HEK293 (cell line): Measurements from ENCODE around the gene AKT3.

ENCODE experiments used
- CTCF ChIA-PET: fragments of 350-600 bp; formaldehyde crosslinking; extraction: SDS; loops from one replicate; lab custom pipeline; 2021; ENCODE audit warnings: antibody characterized with exemption; lab: Yijun Ruan, JAX
- POLR2A ChIA-PET: fragments of 300-600 bp; formaldehyde crosslinking; extraction: SDS; loops from one replicate; lab custom pipeline; 2020; ENCODE audit warnings: antibody characterized with exemption, inconsistent platforms; lab: Yijun Ruan, JAX
- H3K27ac ChIP-seq: fragments of 200-500 bp; sonication (Bioruptor generic); 2 replicates; pipeline ENCODE4 v1.5.1; 2014; ENCODE audit warnings: low read depth, low read length, control low read depth, inconsistent platforms; ENCODE audit errors: extremely low read depth
- H3K36me3 ChIP-seq, 2 experiments: fragments of 200-500 bp in 1 of 2; sonication (Bioruptor generic) in 1 of 2; 1 replicate in 1 of 2; 2 replicates in 1 of 2; pipeline ENCODE4 v1.5.1; 2014 to 2017; ENCODE audit warnings: inconsistent platforms in 2 of 2, low read length in 2 of 2; ENCODE audit not compliant: control insufficient read depth in 2 of 2, insufficient read depth in 1 of 2
- H3K4me1 ChIP-seq: fragments of 200-500 bp; sonication (Bioruptor generic); 2 replicates; pipeline ENCODE4 v1.5.1; 2014; ENCODE audit warnings: mild to moderate bottlenecking, low read length, inconsistent platforms; ENCODE audit not compliant: control insufficient read depth, insufficient read depth
- H3K4me3 ChIP-seq: 2 replicates; pipeline ENCODE4 v1.5.1; 2011; ENCODE audit warnings: low read depth, mild to moderate bottlenecking, control low read depth, low read length, moderate library complexity
- H3K9me3 ChIP-seq: fragments of 200-500 bp; sonication (Bioruptor generic); 2 replicates; pipeline ENCODE4 v1.5.1; 2014; ENCODE audit warnings: low read depth, low read length, inconsistent platforms; ENCODE audit not compliant: control insufficient read depth, insufficient read depth
- GLIS1 ChIP-seq: fragments of 450-650 bp; formaldehyde crosslinking; IDR thresholded peaks from 2 replicates; pipeline ENCODE4 v1.5.1; 2016; ENCODE audit warnings: missing biosample characterization, missing genetic modification characterization
- HOXD13 ChIP-seq: sonication (generic); formaldehyde crosslinking; IDR thresholded peaks from 2 replicates; pipeline ENCODE4 v1.8.0; 2022; ENCODE audit warnings: missing genetic modification reagents, borderline replicate concordance
- ZFP69B ChIP-seq: fragments of 450-650 bp; formaldehyde crosslinking; IDR thresholded peaks from 2 replicates; pipeline ENCODE4 v1.5.1; 2016; ENCODE audit warnings: missing biosample characterization, missing genetic modification characterization
- ZNF10 ChIP-seq: fragments of 450-650 bp; formaldehyde crosslinking; IDR thresholded peaks from 2 replicates; pipeline ENCODE4 v1.5.1; 2017; ENCODE audit warnings: missing biosample characterization, missing genetic modification characterization
- ZNF114 ChIP-seq: fragments of 450-650 bp; formaldehyde crosslinking; IDR thresholded peaks from 2 replicates; pipeline ENCODE4 v1.5.0; 2017; ENCODE audit warnings: missing biosample characterization, missing genetic modification characterization
- ZNF121 ChIP-seq: fragments of 450-650 bp; formaldehyde crosslinking; IDR thresholded peaks from 2 replicates; pipeline ENCODE4 v1.5.1; 2016; ENCODE audit warnings: missing biosample characterization, missing genetic modification characterization
- ZNF157 ChIP-seq: fragments of 450-650 bp; formaldehyde crosslinking; IDR thresholded peaks from 2 replicates; pipeline ENCODE4 v1.5.1; 2016; ENCODE audit warnings: missing biosample characterization, missing genetic modification characterization
- ZNF473 ChIP-seq: fragments of 450-650 bp; formaldehyde crosslinking; IDR thresholded peaks from 2 replicates; pipeline ENCODE4 v1.5.1; 2017; ENCODE audit warnings: missing biosample characterization, missing genetic modification characterization
- ZNF555 ChIP-seq: fragments of 450-650 bp; formaldehyde crosslinking; conservative IDR thresholded peaks from 2 replicates; pipeline ENCODE4 v1.5.1; 2017; ENCODE audit warnings: missing biosample characterization, mild to moderate bottlenecking, missing genetic modification characterization, inconsistent platforms
- ZNF621 ChIP-seq: fragments of 450-650 bp; formaldehyde crosslinking; IDR thresholded peaks from 2 replicates; pipeline ENCODE4 v1.5.1; 2017; ENCODE audit warnings: missing biosample characterization, missing genetic modification characterization
- ZNF677 ChIP-seq: fragments of 450-650 bp; IDR thresholded peaks from 2 replicates; pipeline ENCODE4 v1.5.0; 2018; ENCODE audit warnings: missing biosample characterization, mild to moderate bottlenecking, missing genetic modification characterization, moderate library complexity
- TF ChIP-seq, protein P1 (sequence below): fragments of 450-650 bp; formaldehyde crosslinking; IDR thresholded peaks from 2 replicates; pipeline ENCODE4 v1.5.1; 2016; ENCODE audit warnings: missing biosample characterization, missing genetic modification characterization
- TF ChIP-seq, protein P2 (sequence below): fragments of 450-650 bp; formaldehyde crosslinking; IDR thresholded peaks from 2 replicates; pipeline ENCODE4 v1.5.0; 2017; ENCODE audit warnings: missing biosample characterization, missing genetic modification characterization, borderline replicate concordance
- TF ChIP-seq, protein P3 (sequence below): fragments of 450-650 bp; formaldehyde crosslinking; IDR thresholded peaks from 2 replicates; pipeline ENCODE4 v1.5.1; 2017; ENCODE audit warnings: missing biosample characterization, missing genetic modification characterization
- TF ChIP-seq, protein P4 (sequence below): fragments of 450-650 bp; formaldehyde crosslinking; IDR thresholded peaks from 2 replicates; pipeline ENCODE4; 2016; ENCODE audit warnings: missing biosample characterization, missing genetic modification characterization

The AKT3 gene

GRCh38 chr1:243802736-243803135, 47.3 kb downstream of the AKT3 start:
- H3K27ac ChIP-seq = no peak overlapping the region
- no peaks in the 10 kb centered on the region for H3K4me1 ChIP-seq
- no peak for TF ChIP-seq ZFP69B (tag by site-specific recombination)
- peak; percentile 86 for TF ChIP-seq ZNF121
- no peak for TF ChIP-seq ZNF157 (tag by site-specific recombination)
- no peaks in the 10 kb centered on the region for H3K9me3 ChIP-seq
- H3K4me3 ChIP-seq = no peak overlapping the region
- POLR2A ChIA-PET = no interaction called here
- CTCF ChIA-PET = no interaction called here
- H3K36me3 ChIP-seq = peaks cover 0 to 5% of the 10 kb centered on the region in 2 experiments; a peak in 2 of 3 replicates

DNA sequence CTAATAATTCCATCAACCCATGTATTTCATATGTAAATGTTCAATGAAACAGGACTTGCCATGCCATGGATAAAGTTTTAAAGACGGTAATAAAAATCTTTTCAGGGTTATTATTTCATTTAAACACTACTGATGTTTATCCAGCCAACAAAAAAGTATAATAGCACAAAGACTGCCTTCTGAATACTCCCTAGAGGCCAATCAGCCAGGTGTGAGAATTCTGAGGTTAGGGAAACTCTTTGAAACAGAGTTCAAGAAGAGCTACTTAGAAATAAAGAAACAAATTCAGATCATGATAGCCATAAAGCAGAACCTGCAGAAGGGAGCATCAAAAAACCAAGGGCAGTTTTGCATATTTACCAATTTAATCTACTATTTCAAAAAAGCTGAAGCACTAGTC, 48.7 kb downstream of the AKT3 start:
- no peak overlapping the region for H3K27ac ChIP-seq
- H3K4me3 ChIP-seq = no peak overlapping the region
- CTCF ChIA-PET = interaction anchor here (0.7 kb wide), 1 partner anchor 11 kb away, joined by 3 read pairs; no protein-coding TSS in a partner anchor
- POLR2A ChIA-PET = no interaction called here
- H3K36me3 ChIP-seq = peaks cover 0 to 5% of the 10 kb centered on the region in 2 experiments; a peak in 2 of 3 replicates
- TF ChIP-seq, protein P1, sequence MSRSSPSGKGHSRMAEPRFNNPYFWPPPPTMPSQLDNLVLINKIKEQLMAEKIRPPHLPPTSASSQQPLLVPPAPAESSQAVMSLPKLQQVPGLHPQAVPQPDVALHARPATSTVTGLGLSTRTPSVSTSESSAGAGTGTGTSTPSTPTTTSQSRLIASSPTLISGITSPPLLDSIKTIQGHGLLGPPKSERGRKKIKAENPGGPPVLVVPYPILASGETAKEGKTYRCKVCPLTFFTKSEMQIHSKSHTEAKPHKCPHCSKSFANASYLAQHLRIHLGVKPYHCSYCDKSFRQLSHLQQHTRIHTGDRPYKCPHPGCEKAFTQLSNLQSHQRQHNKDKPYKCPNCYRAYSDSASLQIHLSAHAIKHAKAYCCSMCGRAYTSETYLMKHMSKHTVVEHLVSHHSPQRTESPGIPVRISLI = no peak
- TF ChIP-seq ZNF473 = no peak
- TF ChIP-seq, protein P2, sequence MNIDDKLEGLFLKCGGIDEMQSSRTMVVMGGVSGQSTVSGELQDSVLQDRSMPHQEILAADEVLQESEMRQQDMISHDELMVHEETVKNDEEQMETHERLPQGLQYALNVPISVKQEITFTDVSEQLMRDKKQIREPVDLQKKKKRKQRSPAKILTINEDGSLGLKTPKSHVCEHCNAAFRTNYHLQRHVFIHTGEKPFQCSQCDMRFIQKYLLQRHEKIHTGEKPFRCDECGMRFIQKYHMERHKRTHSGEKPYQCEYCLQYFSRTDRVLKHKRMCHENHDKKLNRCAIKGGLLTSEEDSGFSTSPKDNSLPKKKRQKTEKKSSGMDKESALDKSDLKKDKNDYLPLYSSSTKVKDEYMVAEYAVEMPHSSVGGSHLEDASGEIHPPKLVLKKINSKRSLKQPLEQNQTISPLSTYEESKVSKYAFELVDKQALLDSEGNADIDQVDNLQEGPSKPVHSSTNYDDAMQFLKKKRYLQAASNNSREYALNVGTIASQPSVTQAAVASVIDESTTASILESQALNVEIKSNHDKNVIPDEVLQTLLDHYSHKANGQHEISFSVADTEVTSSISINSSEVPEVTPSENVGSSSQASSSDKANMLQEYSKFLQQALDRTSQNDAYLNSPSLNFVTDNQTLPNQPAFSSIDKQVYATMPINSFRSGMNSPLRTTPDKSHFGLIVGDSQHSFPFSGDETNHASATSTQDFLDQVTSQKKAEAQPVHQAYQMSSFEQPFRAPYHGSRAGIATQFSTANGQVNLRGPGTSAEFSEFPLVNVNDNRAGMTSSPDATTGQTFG (tag by site-specific recombination) = no peak
- no peak for TF ChIP-seq GLIS1 (tag by site-specific recombination)
- TF ChIP-seq, protein P3, sequence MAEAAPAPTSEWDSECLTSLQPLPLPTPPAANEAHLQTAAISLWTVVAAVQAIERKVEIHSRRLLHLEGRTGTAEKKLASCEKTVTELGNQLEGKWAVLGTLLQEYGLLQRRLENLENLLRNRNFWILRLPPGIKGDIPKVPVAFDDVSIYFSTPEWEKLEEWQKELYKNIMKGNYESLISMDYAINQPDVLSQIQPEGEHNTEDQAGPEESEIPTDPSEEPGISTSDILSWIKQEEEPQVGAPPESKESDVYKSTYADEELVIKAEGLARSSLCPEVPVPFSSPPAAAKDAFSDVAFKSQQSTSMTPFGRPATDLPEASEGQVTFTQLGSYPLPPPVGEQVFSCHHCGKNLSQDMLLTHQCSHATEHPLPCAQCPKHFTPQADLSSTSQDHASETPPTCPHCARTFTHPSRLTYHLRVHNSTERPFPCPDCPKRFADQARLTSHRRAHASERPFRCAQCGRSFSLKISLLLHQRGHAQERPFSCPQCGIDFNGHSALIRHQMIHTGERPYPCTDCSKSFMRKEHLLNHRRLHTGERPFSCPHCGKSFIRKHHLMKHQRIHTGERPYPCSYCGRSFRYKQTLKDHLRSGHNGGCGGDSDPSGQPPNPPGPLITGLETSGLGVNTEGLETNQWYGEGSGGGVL (tag by site-specific recombination) = no peak
- H3K9me3 ChIP-seq = no peaks in the 10 kb centered on the region
- H3K4me1 ChIP-seq = no peaks in the 10 kb centered on the region

DNA sequence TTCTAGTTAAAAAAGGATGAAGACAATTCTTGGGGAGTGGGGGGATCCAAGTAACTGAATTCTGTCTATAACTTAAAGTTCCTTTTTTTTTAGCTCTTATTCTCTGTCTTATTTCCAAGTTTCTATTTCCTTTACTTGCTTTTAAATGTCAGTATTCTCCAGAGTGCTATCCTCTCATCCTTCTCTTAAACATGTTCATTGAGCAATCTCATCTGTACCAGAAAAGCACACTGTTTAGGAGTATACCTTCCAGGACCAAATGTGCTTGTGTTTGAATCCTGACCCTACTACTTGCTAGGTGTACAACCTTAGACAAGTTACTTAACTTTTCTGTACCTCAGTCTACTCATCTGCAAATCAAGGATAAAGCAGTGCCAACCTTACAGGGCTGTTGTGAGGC, 50.1 kb downstream of the AKT3 start:
- ChIA-PET CTCF (interaction anchor here (0.6 to 0.7 kb wide), 2 partner anchors 118 to 417 kb away, joined by 3 to 4 read pairs; no protein-coding TSS in a partner anchor), POLR2A (interaction anchor here (0.6 kb wide), 1 partner anchor 72 kb away, joined by 4 read pairs; no protein-coding TSS in a partner anchor)
- H3K4me3 ChIP-seq = no peak overlapping the region
- TF ChIP-seq ZNF677 (tag by site-specific recombination) (no peak), ZNF555 (tag by site-specific recombination) (no peak), ZNF10 (tag by site-specific recombination) (no peak), ZNF114 (tag by site-specific recombination) (no peak), HOXD13 (CRISPR knock-in tag) (no peak), ZNF621 (tag by site-specific recombination) (no peak)
- TF ChIP-seq, protein P4, sequence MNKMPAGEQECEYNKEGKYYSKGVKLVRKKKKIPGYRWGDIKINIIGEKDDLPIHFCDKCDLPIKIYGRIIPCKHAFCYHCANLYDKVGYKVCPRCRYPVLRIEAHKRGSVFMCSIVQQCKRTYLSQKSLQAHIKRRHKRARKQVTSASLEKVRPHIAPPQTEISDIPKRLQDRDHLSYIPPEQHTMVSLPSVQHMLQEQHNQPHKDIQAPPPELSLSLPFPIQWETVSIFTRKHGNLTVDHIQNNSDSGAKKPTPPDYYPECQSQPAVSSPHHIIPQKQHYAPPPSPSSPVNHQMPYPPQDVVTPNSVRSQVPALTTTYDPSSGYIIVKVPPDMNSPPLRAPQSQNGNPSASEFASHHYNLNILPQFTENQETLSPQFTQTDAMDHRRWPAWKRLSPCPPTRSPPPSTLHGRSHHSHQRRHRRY (tag by site-specific recombination) = no peak
- peaks cover 0 to 5% of the 10 kb centered on the region in 2 experiments; a peak in 2 of 3 replicates for H3K36me3 ChIP-seq
- no peaks in the 10 kb centered on the region for H3K4me1 ChIP-seq
- H3K9me3 ChIP-seq = no peaks in the 10 kb centered on the region
- no peak overlapping the region for H3K27ac ChIP-seq
